22Rv1 (cell line): ENCODE results near the gene SNAPC1.

Source experiments
- CTCF ChIP-seq: fragments of 450-650 bp; IDR thresholded peaks from 2 replicates; pipeline ENCODE4 v1.5.1; 2017; ENCODE audit warnings: mild to moderate bottlenecking
- ZFX ChIP-seq: fragments of 450-650 bp; IDR thresholded peaks from 2 replicates; pipeline ENCODE4 v1.6.1; 2017; ENCODE audit warnings: antibody characterized with exemption, borderline replicate concordance

- TF ChIP-seq CTCF, result no peak
- TF ChIP-seq ZFX, result no peak
These were observed 25.5 kb upstream of the SNAPC1 start for GRCh38 chr14:61736751-61737150.
